ENCODE data around the gene PTPRM. TPM values are rescaled to one million over a fixed set of nuclear protein-coding genes. Genes with fewer than 3 reads are reported as not detected.

PTPRM gene
- total RNA-seq, 1 experiment from 2014 or later, result not detected

DNA sequence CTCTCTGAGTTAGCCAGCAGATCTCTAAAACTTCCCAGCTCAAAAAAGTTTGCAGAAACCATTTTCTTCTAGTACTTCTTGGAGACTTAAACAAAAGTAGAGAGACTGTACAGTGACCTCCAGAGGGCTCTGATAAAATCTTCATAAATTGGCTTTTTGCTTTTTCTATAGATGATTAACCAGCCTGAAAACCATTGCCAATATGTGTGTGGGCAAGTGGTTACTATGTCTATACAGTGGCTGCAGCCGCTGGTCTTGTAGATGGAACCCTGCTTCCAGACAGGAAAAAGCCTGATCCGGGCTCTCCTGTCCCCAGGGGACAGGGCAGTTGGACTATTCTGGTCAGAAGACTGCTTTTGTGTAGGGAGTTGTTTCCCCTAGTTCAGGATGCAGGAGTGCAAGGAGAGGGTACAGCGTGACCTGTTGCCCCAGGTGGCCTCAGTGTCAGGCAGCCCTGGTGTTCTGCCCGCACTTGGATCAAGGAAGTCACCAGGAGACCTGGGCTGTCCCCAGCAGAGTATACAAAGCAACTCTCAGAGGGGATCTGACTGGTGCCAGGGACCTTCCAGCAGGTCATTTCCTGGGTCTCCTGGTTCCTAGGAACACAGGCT lies 7.3 kb upstream of the PTPRM start:
- POLR2A ChIA-PET (ENCODE audit: low non-redundant PET), result no interaction called here

DNA sequence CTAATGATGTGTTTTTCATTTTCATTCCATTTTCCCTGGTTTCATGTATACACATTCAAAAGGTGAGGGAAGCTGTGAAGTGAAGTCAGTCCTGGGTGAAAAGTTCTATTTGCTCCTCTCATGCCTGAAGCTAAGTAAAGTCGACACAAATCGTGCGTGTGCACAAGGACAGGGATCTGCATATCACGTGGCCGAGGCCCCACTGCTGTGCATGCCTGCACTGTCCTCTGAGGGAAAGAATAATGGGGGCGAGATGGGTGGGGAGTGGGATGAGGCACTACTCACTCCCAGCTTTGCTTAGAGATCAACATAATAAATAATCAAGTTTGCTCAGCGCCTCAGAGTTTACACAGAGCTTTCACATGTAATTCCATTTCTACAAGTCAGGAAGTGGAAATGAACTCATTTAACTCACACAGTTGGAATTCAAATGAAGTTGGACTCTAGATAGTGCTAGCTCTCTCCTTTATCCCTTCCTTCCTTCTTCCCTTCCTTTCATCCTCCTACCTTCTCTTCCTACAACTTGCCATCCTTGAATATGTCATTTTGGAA lies 5.1 kb upstream of the PTPRM start:
- Histone ChIP-seq H3K4me1 (ENCODE audit: insufficient read depth, low read length, poor library complexity, severe bottlenecking) (no peaks in the 10 kb centered on the region), H3K27ac (ENCODE audit: low read depth, low read length, poor library complexity, severe bottlenecking) (no peak overlapping the region), H3K36me3 (ENCODE audit: insufficient read depth, low read length, poor library complexity, severe bottlenecking) (no peaks in the 10 kb centered on the region), H3K27me3 (replicated peaks; ENCODE audit: insufficient read depth, low read depth, low read length, poor library complexity) (peaks cover 5% of the 10 kb centered on the region), H3K4me3 (ENCODE audit: low read depth, low read length, poor library complexity, severe bottlenecking) (no peak overlapping the region), H3K9me3 (ENCODE audit: low read depth, low read length, poor library complexity, severe bottlenecking) (peaks cover 11% of the 10 kb centered on the region)
- no peak for DNase-seq (ENCODE audit: low spot score)
- BruUV-seq (replicated peaks), result no TSS peak
- intact Hi-C loops (cut with micrococcal nuclease; ENCODE audit: unreplicated experiment), result no loop called here
- CTCF ChIA-PET, result no interaction called here
- POLR2A ChIA-PET (ENCODE audit: low non-redundant PET), result no interaction called here
- TF ChIP-seq EZH2 (IDR thresholded peaks at IDR 0.05; ENCODE audit: borderline replicate concordance, low read depth, low read length, poor library complexity, severe bottlenecking), result no peak

More for the DNA sequence above, 7.3 kb upstream of the PTPRM start:
- H3K36me3 ChIP-seq (ENCODE audit: insufficient read depth, low read length, poor library complexity, severe bottlenecking), result no peaks in the 10 kb centered on the region
- no TSS peak for BruUV-seq (replicated peaks)
- no peaks in the 10 kb centered on the region for H3K27me3 ChIP-seq (replicated peaks; ENCODE audit: insufficient read depth, low read depth, low read length, poor library complexity)
- no peak overlapping the region for H3K4me3 ChIP-seq (ENCODE audit: low read depth, low read length, poor library complexity, severe bottlenecking)
- CTCF ChIA-PET, result no interaction called here
- TF ChIP-seq, protein P1, sequence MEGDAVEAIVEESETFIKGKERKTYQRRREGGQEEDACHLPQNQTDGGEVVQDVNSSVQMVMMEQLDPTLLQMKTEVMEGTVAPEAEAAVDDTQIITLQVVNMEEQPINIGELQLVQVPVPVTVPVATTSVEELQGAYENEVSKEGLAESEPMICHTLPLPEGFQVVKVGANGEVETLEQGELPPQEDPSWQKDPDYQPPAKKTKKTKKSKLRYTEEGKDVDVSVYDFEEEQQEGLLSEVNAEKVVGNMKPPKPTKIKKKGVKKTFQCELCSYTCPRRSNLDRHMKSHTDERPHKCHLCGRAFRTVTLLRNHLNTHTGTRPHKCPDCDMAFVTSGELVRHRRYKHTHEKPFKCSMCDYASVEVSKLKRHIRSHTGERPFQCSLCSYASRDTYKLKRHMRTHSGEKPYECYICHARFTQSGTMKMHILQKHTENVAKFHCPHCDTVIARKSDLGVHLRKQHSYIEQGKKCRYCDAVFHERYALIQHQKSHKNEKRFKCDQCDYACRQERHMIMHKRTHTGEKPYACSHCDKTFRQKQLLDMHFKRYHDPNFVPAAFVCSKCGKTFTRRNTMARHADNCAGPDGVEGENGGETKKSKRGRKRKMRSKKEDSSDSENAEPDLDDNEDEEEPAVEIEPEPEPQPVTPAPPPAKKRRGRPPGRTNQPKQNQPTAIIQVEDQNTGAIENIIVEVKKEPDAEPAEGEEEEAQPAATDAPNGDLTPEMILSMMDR (conservative IDR thresholded peaks at IDR 0.05; ENCODE audit: low read depth, low read length), result no peak
- TF ChIP-seq EZH2 (IDR thresholded peaks at IDR 0.05; ENCODE audit: borderline replicate concordance, low read depth, low read length, poor library complexity, severe bottlenecking), result no peak
- no peaks in the 10 kb centered on the region for H3K4me1 ChIP-seq (ENCODE audit: insufficient read depth, low read length, poor library complexity, severe bottlenecking)
- intact Hi-C loops (cut with micrococcal nuclease; ENCODE audit: unreplicated experiment), result no loop called here
- no peak overlapping the region for H3K27ac ChIP-seq (ENCODE audit: low read depth, low read length, poor library complexity, severe bottlenecking)
- no peak for DNase-seq (ENCODE audit: low spot score)
- peaks cover 11% of the 10 kb centered on the region for H3K9me3 ChIP-seq (ENCODE audit: low read depth, low read length, poor library complexity, severe bottlenecking)

DNA sequence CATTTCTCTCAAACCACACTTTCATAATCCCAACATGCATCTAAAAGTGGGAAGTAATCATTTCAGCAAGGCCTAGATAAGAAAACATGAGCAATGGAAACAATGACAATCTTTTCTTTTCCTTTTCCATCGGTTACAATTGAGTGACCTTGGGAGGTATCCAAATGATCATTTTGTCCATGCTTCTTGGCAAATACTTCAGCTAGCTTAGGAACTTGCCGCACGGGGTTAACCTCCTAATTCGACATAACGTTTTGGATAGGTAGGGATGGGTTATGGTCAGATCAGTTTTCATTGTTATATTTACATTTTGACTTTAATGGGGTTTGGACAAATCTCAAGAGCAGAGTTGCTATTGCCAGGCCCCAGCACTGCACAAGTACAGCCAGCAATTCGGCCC lies 4.6 kb upstream of the PTPRM start:
- no peak overlapping the region for H3K27ac ChIP-seq (ENCODE audit: low read depth, low read length, poor library complexity, severe bottlenecking)
- peaks cover 11% of the 10 kb centered on the region for H3K9me3 ChIP-seq (ENCODE audit: low read depth, low read length, poor library complexity, severe bottlenecking)
- no TSS peak for BruUV-seq (replicated peaks)
- DNase-seq (ENCODE audit: low spot score), result no peak
- ChIA-PET POLR2A (ENCODE audit: low non-redundant PET) (no interaction called here), CTCF (no interaction called here)
- peaks cover 5% of the 10 kb centered on the region for H3K27me3 ChIP-seq (replicated peaks; ENCODE audit: insufficient read depth, low read depth, low read length, poor library complexity)
- no peak overlapping the region for H3K4me3 ChIP-seq (ENCODE audit: low read depth, low read length, poor library complexity, severe bottlenecking)
- H3K4me1 ChIP-seq (ENCODE audit: insufficient read depth, low read length, poor library complexity, severe bottlenecking), result no peaks in the 10 kb centered on the region
- intact Hi-C loops (cut with micrococcal nuclease; ENCODE audit: unreplicated experiment), result no loop called here
- no peaks in the 10 kb centered on the region for H3K36me3 ChIP-seq (ENCODE audit: insufficient read depth, low read length, poor library complexity, severe bottlenecking)
- TF ChIP-seq EZH2 (IDR thresholded peaks at IDR 0.05; ENCODE audit: borderline replicate concordance, low read depth, low read length, poor library complexity, severe bottlenecking), result no peak
- TF ChIP-seq, protein P1 (conservative IDR thresholded peaks at IDR 0.05; ENCODE audit: low read depth, low read length), result no peak

DNA sequence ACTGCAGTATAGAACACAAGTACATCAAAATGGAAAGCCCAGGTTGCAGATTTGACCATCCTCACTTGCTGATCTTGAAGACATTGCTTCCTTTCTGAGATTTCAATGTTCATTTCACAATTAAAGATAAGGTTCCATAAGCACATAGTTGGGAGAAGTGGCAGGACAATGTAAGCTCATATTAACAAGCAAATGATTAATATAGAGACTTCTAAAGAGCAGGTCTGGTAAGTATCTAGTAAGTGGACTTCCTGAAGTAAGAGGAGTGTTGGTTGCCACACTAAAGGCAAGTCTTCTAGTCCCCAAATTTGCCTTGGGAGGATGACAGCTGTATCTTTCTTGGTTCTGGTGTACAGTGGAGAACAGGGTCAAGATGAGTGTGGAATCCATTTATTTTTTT lies 1.4 kb upstream of the PTPRM start:
- TF ChIP-seq, protein P1 (conservative IDR thresholded peaks at IDR 0.05; ENCODE audit: low read depth, low read length), result no peak
- no peak for TF ChIP-seq EZH2 (IDR thresholded peaks at IDR 0.05; ENCODE audit: borderline replicate concordance, low read depth, low read length, poor library complexity, severe bottlenecking)
- H3K4me1 ChIP-seq (ENCODE audit: insufficient read depth, low read length, poor library complexity, severe bottlenecking), result no peaks in the 10 kb centered on the region
- no TSS peak for BruUV-seq (replicated peaks)
- ChIA-PET CTCF (no interaction called here), POLR2A (ENCODE audit: low non-redundant PET) (no interaction called here)
- H3K27ac ChIP-seq (ENCODE audit: low read depth, low read length, poor library complexity, severe bottlenecking), result no peak overlapping the region
- H3K27me3 ChIP-seq (replicated peaks; ENCODE audit: insufficient read depth, low read depth, low read length, poor library complexity), result peaks cover 12% of the 10 kb centered on the region
- H3K36me3 ChIP-seq (ENCODE audit: insufficient read depth, low read length, poor library complexity, severe bottlenecking), result no peaks in the 10 kb centered on the region
- no peak overlapping the region for H3K4me3 ChIP-seq (ENCODE audit: low read depth, low read length, poor library complexity, severe bottlenecking)
- DNase-seq (ENCODE audit: low spot score), result no peak
- intact Hi-C loops (cut with micrococcal nuclease; ENCODE audit: unreplicated experiment), result no loop called here
- peaks cover 2% of the 10 kb centered on the region for H3K9me3 ChIP-seq (ENCODE audit: low read depth, low read length, poor library complexity, severe bottlenecking)
